Fibroblast of pulmonary artery (primary cell): Measurements from ENCODE around the gene C14orf119.

Source experiments
- DNase-seq: peaks from one replicate; pipeline ENCODE4 v3.0.0-alpha.2; 2010; ENCODE audit warnings: low read depth
- H3K4me3 ChIP-seq: replicated peaks from 2 replicates; pipeline ENCODE4 v1.5.1; 2011; ENCODE audit warnings: low read depth, mild to moderate bottlenecking, control low read depth, low read length, moderate library complexity
- CTCF ChIP-seq: IDR thresholded peaks from 2 replicates; pipeline ENCODE4 v1.5.1; 2011; ENCODE audit warnings: mild to moderate bottlenecking, control low read depth, low read length, inconsistent platforms; ENCODE audit errors: missing control alignments

C14orf119 gene

GRCh38 chr14:23079716-23080115 lies 15.6 kb upstream of the C14orf119 start:
- no peak for DNase-seq
- no peak for TF ChIP-seq CTCF
- no peak overlapping the region for H3K4me3 ChIP-seq

GRCh38 chr14:23080474-23080873 lies 14.8 kb upstream of the C14orf119 start:
- no peak overlapping the region for H3K4me3 ChIP-seq
- no peak for TF ChIP-seq CTCF
- DNase-seq: no peak

GRCh38 chr14:23085458-23085857 lies 9.8 kb upstream of the C14orf119 start:
- DNase-seq: no peak
- H3K4me3 ChIP-seq: no peak overlapping the region
- no peak for TF ChIP-seq CTCF

GRCh38 chr14:23086565-23086964 lies 8.7 kb upstream of the C14orf119 start:
- no peak overlapping the region for H3K4me3 ChIP-seq
- DNase-seq: no peak
- no peak for TF ChIP-seq CTCF

GRCh38 chr14:23089498-23090253 lies 5.6 kb upstream of the C14orf119 start:
- no peak for TF ChIP-seq CTCF
- DNase-seq: no peak

GRCh38 chr14:23090254-23090636 lies 5.1 kb upstream of the C14orf119 start:
- no peak overlapping the region for H3K4me3 ChIP-seq
- DNase-seq: no peak
- no peak for TF ChIP-seq CTCF

More at GRCh38 chr14:23089498-23090253, 5.6 kb upstream of the C14orf119 start:
- no peak overlapping the region for H3K4me3 ChIP-seq
